SU-DHL-6 (cell line): ENCODE measurements around the gene MEIOB.

ENCODE experiments used
- H2AFZ ChIP-seq: fragments of 200-600 bp; sonication (generic); 2 replicates; pipeline ENCODE4 v1.6.1; 2014; ENCODE audit warnings: low read depth, mild to moderate bottlenecking, moderate library complexity, mixed read lengths, antibody characterized with exemption, low read length; ENCODE audit not compliant: severe bottlenecking
- H3F3A ChIP-seq: fragments of 200-600 bp; shearing (Covaris generic); 2 replicates; pipeline ENCODE4 v1.6.0; 2016; ENCODE audit warnings: antibody characterized with exemption, mild to moderate bottlenecking; ENCODE audit not compliant: insufficient read depth
- H3K27ac ChIP-seq: fragments of 200-600 bp; sonication (generic); 2 replicates; pipeline ENCODE4 v1.5.1; 2016; ENCODE audit warnings: low read depth, mild to moderate bottlenecking, low read length, moderate library complexity, mixed read lengths
- H3K27me3 ChIP-seq: fragments of 200-600 bp; sonication (generic), shearing (Covaris generic); 2 replicates; pipeline ENCODE4 v1.6.0; 2014; ENCODE audit warnings: mild to moderate bottlenecking, low read length
- H3K36me3 ChIP-seq: fragments of 200-600 bp; sonication (generic); 2 replicates; pipeline ENCODE4 v1.6.1; 2014; ENCODE audit warnings: mild to moderate bottlenecking, low read length, mixed read lengths
- H3K4me2 ChIP-seq: fragments of 300-600, 200-600 bp; shearing (Covaris generic), sonication (generic); 2 replicates; pipeline ENCODE4 v1.6.0; 2014; ENCODE audit warnings: low read length, low read depth, mild to moderate bottlenecking; ENCODE audit not compliant: poor library complexity, severe bottlenecking
- H3K4me3 ChIP-seq: fragments of 200-600 bp; sonication (generic); 2 replicates; pipeline ENCODE4 v1.5.1; 2014; ENCODE audit warnings: antibody characterized with exemption, low read length, mild to moderate bottlenecking, mixed read lengths; ENCODE audit not compliant: insufficient read depth, poor library complexity, severe bottlenecking
- H3K79me2 ChIP-seq: fragments of 200-600 bp; sonication (generic); 2 replicates; pipeline ENCODE4 v1.6.1; 2014; ENCODE audit warnings: mild to moderate bottlenecking, low read length, moderate library complexity; ENCODE audit not compliant: insufficient read depth
- H3K9ac ChIP-seq: fragments of 200-600 bp; sonication (generic); 2 replicates; pipeline ENCODE4 v1.7.0; 2014; ENCODE audit warnings: mild to moderate bottlenecking, low read length
- H3K9me2 ChIP-seq: fragments of 200-600 bp; sonication (generic); replicated peaks from 2 replicates; pipeline ENCODE4 v1.6.1; 2014; ENCODE audit warnings: low read length; ENCODE audit not compliant: insufficient read depth
- H3K9me3 ChIP-seq: fragments of 200-600 bp; sonication (generic); 2 replicates; pipeline ENCODE4 v1.6.1; 2014; ENCODE audit warnings: low read length, mixed read lengths; ENCODE audit not compliant: insufficient read depth
- H4K20me1 ChIP-seq: fragments of 200-600 bp; sonication (generic); 2 replicates; pipeline ENCODE4 v1.6.1; 2014; ENCODE audit warnings: low read depth, mild to moderate bottlenecking, antibody characterized with exemption, low read length, moderate library complexity, mixed read lengths
- EZH2phosphoT487 ChIP-seq: fragments of 200-600 bp; sonication (generic), shearing (Covaris generic); conservative IDR thresholded peaks from 2 replicates; pipeline ENCODE4 v1.6.1; 2018; ENCODE audit warnings: mild to moderate bottlenecking, antibody characterized with exemption, low read length, moderate library complexity, mixed read lengths
- TF ChIP-seq, protein P1 (sequence below): fragments of 200-600 bp; sonication (generic); IDR thresholded peaks from one replicate; pipeline ENCODE4 v1.5.1; 2017; ENCODE audit warnings: antibody characterized with exemption, mild to moderate bottlenecking, low read length, moderate library complexity; ENCODE audit not compliant: insufficient read depth, poor library complexity, severe bottlenecking

MEIOB gene

DNA sequence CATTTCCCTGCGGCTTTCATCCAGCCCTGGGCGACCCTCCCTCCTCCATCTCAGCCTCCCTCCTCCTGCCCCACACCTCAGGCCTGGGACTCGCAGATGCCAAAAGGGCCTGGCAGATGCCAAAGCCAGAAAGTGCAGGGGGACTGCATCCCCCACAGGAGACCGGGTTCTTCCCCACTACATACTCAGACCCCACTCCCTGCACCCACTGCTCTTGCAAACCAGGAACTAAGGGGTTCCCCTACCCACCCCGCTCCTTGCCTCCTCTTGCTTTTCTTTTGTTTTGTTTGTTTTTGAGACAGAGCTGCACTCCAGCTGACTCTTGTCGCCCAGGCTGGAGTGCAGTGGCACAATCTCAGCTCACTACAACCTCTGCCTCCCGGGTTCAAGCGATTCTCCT is 43.0 kb upstream of the MEIOB start:
- H3K9me3 ChIP-seq, result no peaks in the 10 kb centered on the region
- no peak overlapping the region for H3K9ac ChIP-seq
- H2AFZ ChIP-seq, result no peak overlapping the region
- no peaks in the 10 kb centered on the region for H3K27me3 ChIP-seq
- no peak overlapping the region for H3K4me2 ChIP-seq
- no peaks in the 10 kb centered on the region for H4K20me1 ChIP-seq
- no peaks in the 10 kb centered on the region for H3F3A ChIP-seq
- no peaks in the 10 kb centered on the region for H3K36me3 ChIP-seq
- no peak overlapping the region for H3K27ac ChIP-seq
- TF ChIP-seq EZH2phosphoT487, result no peak
- TF ChIP-seq, protein P1, sequence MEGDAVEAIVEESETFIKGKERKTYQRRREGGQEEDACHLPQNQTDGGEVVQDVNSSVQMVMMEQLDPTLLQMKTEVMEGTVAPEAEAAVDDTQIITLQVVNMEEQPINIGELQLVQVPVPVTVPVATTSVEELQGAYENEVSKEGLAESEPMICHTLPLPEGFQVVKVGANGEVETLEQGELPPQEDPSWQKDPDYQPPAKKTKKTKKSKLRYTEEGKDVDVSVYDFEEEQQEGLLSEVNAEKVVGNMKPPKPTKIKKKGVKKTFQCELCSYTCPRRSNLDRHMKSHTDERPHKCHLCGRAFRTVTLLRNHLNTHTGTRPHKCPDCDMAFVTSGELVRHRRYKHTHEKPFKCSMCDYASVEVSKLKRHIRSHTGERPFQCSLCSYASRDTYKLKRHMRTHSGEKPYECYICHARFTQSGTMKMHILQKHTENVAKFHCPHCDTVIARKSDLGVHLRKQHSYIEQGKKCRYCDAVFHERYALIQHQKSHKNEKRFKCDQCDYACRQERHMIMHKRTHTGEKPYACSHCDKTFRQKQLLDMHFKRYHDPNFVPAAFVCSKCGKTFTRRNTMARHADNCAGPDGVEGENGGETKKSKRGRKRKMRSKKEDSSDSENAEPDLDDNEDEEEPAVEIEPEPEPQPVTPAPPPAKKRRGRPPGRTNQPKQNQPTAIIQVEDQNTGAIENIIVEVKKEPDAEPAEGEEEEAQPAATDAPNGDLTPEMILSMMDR, result no peak
- H3K79me2 ChIP-seq, result no peaks in the 10 kb centered on the region
- H3K9me2 ChIP-seq, result no peaks in the 10 kb centered on the region
- no peak overlapping the region for H3K4me3 ChIP-seq

DNA sequence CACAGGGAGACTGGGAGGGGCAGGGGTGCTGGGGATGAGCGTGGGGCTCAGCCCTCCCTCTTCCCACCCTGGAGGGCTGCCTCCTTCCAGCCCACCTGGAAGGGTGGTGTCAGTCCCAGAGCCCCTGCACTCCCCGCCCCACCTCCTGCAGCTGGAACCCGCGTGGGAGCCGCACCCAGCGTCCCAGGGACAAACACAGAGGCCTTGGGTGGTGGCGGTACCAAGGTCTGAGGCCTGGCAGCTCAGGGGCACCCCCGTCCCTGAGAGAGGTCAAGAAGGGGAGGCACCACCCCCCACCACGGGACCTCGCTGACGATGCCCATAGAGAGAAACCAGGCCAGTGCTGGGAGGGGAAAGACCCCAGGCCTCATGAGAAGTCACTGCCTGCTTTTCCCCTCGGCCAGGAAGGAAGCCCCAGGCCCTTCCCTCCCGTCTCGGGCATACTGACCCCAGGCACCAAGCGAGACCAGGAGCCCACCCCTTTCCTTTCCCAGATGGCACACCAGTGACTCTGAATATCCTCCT is 42.2 kb upstream of the MEIOB start:
- H3K9me2 ChIP-seq, result no peaks in the 10 kb centered on the region
- H3K27me3 ChIP-seq, result no peaks in the 10 kb centered on the region
- no peak overlapping the region for H3K9ac ChIP-seq
- no peaks in the 10 kb centered on the region for H3F3A ChIP-seq
- H3K36me3 ChIP-seq, result no peaks in the 10 kb centered on the region
- TF ChIP-seq EZH2phosphoT487, result no peak
- TF ChIP-seq, protein P1, result no peak
- no peaks in the 10 kb centered on the region for H4K20me1 ChIP-seq
- no peaks in the 10 kb centered on the region for H3K9me3 ChIP-seq
- no peak overlapping the region for H3K4me2 ChIP-seq
- H3K27ac ChIP-seq, result no peak overlapping the region
- H2AFZ ChIP-seq, result no peak overlapping the region
- H3K79me2 ChIP-seq, result no peaks in the 10 kb centered on the region
- no peak overlapping the region for H3K4me3 ChIP-seq

DNA sequence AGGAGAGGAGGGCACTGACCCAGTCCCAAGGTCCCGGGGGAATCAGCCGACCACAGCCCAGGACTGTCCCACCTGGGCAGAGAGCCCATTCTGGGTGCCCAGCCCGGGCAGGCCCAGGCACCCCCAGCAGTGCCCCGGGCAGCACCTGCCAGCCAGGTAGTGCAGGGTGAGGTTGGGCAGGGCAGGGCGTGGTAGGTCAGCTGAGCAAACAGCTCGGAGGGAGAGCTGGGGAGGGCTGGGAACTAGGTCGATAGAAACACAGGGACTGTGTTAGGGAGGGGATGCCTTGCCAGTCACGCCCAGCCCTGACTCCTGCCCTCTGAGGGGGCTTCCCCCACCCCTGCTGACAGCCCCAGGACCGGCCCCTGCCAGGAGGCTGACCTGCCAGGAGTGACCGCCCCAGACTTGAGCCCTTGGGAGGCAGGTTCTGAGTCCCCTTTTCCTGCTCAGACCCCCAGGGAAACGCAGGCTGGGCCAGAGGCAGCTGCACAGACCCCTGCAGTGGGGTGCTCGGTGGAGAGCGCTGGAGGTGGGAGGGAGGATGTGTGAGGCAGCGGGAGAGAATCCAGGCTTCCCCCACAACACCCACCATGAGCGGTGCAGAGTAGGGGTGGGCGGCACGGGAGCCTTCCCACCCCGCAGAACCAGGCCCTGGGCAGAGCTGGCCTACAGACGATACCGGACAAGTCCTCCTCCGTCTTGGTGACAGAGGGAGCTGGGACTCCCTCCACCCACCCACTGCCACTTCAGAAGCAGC is 41.5 kb upstream of the MEIOB start:
- no peaks in the 10 kb centered on the region for H3K36me3 ChIP-seq
- no peaks in the 10 kb centered on the region for H4K20me1 ChIP-seq
- no peak overlapping the region for H3K27ac ChIP-seq
- no peak overlapping the region for H3K9ac ChIP-seq
- no peak overlapping the region for H2AFZ ChIP-seq
- no peaks in the 10 kb centered on the region for H3K27me3 ChIP-seq
- H3K4me2 ChIP-seq, result no peak overlapping the region
- H3K9me2 ChIP-seq, result no peaks in the 10 kb centered on the region
- no peaks in the 10 kb centered on the region for H3K9me3 ChIP-seq
- no peak overlapping the region for H3K4me3 ChIP-seq
- no peaks in the 10 kb centered on the region for H3K79me2 ChIP-seq
- no peaks in the 10 kb centered on the region for H3F3A ChIP-seq
- TF ChIP-seq, protein P1, result no peak
- TF ChIP-seq EZH2phosphoT487, result no peak
